Measurements from ENCODE around the gene DERL2. TPM values are rescaled to one million over a fixed set of nuclear protein-coding genes. Genes with fewer than 3 reads are reported as not detected.

DERL2 gene
- total RNA-seq = 55.1 TPM

DNA sequence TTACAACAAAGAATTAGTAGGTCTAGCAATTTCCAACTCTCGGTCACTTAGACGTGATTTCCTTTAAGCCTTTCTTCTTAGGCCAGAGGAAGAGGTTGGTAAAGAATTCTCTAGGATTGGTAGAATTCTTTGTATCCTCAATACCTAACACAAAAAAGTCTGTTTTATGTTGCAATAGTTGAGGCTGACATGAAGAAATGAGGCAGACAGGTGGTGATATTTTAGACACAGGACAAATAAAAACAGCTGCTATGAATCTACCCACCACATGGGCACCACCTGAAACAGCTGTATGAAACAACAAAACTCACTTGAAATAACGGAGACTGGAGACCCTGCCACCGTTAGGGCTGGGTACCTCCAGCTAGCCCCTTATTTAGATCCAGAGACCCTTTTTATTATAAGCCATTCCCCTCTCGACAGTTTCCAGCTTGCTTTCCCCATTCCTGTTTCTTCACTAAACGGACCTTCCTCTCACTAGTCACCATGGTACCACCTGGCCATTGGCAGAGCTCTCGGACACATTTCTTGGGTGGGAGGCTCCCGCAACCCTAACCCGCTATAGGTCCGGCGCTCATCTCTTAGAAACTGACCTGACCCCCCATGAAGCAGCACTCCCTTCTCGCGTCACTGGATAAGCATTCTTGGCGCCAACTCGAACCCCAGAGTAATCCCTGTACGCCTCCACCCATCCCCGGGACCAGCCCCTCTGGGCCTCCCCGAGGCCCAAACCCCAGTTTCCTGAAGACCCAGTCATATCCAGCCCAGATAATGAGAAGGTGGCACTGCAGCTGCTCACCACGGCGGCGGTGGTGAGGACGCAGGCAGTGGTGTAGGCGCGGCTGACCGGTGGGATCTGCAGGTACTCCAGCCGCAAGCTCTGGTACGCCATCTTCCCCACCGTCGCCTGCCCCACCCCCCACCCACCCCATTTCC is at the start of gene DERL2:
TSS of gene DERL2 (minus strand) at position 909 of the 936 bp plus-strand sequence. CDS start at position 892, 17 bp downstream.

GRCh38 chr17:5486206-5487124 is 487 bp upstream of the DERL2 start, which contains the start of gene MIS12:
Gene MIS12 (plus strand): TSS chr17:5486566. CDS start chr17:5488863, 2,297 bp downstream.

GRCh38 chr17:5438716-5439445 is 47.1 kb downstream of the DERL2 start, which contains the start of gene C1QBP:
Gene C1QBP (minus strand): TSS chr17:5439155. CDS start chr17:5439073, 82 bp downstream.

Other genes starting within 250 kb of the DERL2 start
- gene RABEP1, start 203.9 kb downstream of the DERL2 start, total RNA-seq = 122 TPM
- 54.4 TPM for gene NUP88, start 66.5 kb downstream of the DERL2 start, total RNA-seq
- 62.3 TPM for gene RPAIN, start 66.0 kb downstream of the DERL2 start, total RNA-seq
- gene C1QBP, start 47.0 kb downstream of the DERL2 start, total RNA-seq = 134 TPM
- 15.2 TPM for gene DHX33, start 17.2 kb downstream of the DERL2 start, total RNA-seq
- gene MIS12, start 388 bp upstream of the DERL2 start, total RNA-seq = 17.5 TPM
- 116 TPM for gene NLRP1, start 98.3 kb upstream of the DERL2 start, total RNA-seq